HG02678 (cell line): Measurements from ENCODE around the gene TNFRSF25.

Source experiments
- ATAC-seq: cut with Tn5 transposase; IDR thresholded peaks from one replicate; pipeline ENCODE4 v1.9.1; 2021; ENCODE audit warnings: mild to moderate bottlenecking, moderate library complexity; ENCODE audit not compliant: unreplicated experiment

TNFRSF25 gene

DNA sequence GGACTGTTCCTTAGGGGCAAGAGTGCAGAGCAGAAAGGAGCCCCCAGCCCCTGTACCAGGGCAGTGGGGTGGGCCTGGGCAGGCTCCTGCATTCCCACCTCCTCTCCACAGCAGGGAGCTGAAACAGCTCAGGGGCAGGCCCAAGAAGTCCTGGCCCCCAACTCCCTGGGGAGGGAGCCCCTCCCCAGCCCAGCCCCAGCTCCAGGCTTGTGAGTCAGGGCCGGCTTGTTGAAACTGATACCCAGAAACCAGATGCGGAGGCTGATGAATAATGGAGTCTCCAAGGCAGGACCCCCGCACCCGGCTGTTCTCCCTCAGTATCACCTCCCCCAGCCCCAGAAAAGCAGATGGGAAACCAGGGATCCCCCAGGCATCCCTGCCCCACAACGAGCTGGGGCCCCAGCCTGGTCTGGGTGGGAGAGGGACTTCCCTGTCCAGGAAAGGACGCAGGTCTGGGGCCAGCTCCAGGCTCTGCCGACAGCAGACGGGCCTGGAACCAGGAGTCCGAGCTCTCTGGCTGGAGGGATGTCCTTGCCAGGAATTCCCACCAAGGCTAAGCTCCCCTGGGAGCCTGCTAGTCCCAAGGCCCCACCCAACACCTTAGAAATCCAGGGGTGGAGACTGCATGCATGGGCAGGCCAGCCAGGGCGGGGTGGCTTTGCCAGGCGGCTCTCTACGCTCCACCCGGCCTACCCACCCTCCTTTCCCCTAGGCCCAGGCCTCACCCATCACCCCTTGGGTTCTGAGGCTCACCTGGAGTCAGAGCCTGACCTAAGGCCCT is 22.8 kb upstream of the TNFRSF25 start:
- no peak for ATAC-seq

- no peak for ATAC-seq
These were observed 22.0 kb upstream of the TNFRSF25 start for GRCh38 chr1:6487804-6488484.

DNA sequence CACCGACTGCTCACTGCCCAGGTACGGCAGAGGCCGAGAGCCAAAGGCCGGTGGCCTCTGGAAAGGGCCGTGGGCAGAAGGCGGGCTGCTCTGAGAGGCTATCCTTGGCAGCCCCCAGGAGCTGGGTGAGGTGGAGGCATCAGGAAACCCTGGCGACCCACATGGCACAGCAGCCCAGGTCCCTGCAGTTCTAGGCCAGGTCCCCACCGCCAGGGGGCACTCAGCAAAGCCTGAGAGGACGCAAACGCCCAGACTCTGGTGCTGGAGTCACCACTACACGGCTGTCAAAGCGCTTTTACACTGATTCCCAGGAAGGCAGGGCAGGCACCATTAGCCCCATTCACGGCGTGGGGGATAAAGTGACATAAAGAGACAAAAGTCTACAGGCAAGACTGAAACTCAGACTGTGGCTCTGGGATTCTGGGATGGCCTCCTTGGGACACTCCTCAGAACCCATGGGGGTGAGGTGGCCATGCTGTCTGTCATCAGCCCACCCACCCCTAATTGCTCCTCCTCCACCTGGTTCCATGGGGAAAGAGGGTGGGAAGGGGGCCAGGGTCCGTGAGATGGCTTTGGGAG is 20.5 kb upstream of the TNFRSF25 start:
- ATAC-seq: peak; percentile 47

- no peak for ATAC-seq
These were observed 19.5 kb upstream of the TNFRSF25 start for GRCh38 chr1:6485168-6486101.

DNA sequence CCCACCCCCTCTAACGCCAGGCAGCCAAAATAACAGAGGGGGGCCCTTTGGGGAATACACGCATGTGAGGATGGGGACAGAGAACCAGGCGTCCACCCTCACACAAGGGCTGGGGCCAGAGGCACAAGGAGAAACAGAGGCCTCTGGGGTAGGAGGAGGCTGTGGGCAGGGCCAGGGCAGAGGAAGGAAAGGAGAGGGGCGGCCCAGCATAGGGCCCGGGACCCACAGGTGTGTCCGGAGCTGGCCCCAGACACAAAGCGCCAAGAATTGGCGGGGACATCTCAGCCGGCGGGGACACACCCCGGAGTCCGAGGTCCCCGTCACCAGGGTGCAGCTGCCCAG is 18.8 kb upstream of the TNFRSF25 start:
- ATAC-seq: no peak

DNA sequence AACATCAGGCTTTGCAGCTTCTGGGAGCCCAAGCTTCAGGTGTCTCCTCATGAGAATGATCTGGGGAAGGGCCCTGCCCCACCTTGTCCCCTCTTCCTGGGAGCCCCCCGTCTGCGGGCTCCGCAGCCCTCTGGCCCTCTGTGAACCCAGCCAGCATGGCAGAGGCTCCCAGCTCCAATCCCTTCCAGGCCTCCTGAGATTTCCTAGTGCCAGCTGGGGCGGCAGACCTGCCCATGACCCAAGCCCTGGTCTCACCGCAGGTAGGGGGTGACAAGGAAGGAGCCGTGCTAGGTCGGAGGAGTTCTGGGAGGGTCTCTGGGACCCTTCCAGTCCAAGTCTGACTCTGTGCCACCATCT is 17.8 kb upstream of the TNFRSF25 start:
- no peak for ATAC-seq

DNA sequence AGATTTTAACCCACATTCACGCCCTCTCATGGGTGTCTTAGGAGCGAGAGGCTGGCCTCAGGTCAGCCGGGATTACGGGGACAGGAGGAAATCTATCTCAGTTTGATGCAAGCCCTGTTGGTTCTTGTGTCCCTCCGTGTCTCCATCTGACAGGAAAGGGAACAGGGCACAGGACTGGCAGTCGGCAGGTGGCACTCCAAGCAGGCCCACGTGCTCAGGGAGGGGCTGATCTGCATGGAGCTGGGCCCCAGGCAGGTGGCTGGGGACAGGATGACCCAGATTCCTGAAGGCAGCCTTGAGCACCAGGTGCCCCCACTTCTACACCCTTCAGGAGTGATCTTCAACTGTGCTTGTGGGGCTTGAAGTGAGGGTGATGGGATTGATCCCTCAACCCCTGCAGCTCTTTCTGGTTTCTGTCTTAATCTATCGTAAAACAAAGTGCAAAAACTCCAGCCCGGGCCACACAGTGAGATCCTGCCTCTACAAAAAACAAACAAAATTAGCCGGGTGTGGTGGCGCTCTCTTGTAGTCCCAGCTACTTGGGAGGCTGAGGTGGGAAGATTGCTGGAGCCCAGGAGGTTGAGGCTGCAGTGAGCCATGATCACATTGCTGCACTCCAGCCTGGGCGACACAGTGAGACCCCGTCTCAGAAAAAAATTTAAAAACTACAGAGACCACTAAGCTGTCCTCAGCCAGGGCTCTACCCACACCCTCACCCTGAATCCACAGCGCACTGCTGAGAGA is 17.2 kb upstream of the TNFRSF25 start:
- no peak for ATAC-seq

- no peak for ATAC-seq
These were observed 15.8 kb upstream of the TNFRSF25 start for GRCh38 chr1:6481820-6482219.

DNA sequence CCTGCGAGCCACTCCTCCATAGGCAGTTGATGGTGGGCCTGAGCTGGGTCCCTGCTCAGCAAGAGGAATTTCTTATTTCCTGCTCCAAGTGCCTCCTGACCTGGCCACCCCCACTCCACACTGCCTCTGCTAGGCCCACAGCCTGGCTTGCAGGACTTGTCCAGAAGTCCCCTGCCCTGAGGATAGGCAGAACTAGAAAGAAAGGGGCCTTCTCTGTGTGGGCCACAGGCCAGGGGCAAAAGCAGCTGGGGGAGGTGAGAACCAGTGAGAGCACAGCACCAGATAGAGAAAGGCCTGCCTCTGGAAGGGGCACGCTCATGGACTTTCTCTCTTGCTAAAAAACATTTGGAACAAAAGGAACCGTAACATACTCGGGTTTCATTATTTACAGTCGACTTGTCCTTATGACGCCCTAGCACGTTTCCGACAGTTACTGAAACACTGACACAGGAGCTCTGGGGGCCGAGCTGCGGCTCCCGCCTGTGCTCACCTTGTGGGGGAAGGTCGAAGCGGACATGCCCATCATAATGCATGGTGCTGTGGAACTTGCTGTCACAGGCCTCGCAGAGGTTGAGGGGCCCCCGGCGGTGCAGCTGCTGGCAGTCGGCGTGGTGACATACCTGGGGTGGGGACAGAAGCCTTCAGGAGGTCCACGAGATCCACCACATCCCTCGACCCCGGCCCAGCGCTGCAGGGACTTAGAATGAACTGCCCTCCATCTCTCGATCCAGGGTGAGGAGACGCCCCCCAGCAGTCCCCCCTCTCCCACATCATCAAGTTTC is 11.3 kb upstream of the TNFRSF25 start:
- ATAC-seq: no peak

DNA sequence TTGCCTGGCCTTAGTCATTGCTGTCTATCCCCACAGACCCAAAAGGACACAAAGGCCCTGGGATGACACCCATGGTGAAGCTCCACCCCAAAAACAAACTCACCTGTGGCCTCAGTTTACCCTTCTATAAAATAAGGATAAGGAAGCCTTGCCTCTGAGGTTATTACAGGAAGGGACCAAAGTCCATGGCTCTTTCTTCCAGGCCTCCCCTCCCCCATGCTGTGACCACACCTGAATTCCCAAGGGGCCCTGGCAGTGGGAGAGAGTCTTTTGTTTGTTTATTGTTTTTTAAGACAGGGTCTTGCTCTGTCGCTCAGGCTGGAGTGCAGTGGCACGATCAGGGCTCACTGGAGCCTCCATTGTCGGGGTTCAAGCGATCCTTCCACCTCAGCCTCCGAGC is 10.5 kb upstream of the TNFRSF25 start:
- no peak for ATAC-seq

DNA sequence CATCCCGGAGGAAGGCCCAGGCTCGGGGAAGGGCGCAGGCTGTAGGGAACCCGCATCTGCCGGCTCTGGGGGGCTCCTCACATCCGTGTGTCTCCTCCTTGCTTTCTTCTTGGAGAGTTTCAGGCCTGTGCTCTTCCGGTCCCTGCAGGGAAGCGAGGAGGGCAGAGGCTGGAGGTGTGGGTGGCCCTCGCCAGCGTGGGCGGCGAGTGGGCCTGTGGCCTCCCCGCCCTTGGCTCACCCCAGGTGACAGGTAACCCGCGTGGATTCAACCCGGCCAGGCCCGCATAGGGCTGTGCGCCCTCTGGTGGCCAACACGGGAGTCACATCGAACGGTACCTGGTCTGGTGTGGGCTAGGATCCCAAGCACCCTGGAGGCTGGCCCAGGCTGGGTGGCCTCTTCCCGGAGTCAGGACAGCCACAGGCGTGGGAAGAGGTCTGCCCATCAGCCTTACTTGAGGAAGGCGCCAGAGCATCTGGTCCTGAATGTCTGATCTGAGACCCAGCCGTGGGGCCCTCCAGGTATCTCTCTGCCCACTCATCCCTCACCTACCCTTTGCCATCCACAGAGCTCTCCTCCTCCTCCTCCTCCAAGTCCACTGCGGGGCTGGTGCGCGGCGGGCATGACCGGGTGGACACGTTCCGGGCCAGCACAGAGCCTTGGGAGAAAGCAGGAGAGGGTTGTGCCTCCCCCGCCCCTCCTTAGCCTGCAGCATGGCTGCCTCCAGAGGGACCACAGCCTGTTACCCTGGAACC is 9.6 kb upstream of the TNFRSF25 start:
- no peak for ATAC-seq

DNA sequence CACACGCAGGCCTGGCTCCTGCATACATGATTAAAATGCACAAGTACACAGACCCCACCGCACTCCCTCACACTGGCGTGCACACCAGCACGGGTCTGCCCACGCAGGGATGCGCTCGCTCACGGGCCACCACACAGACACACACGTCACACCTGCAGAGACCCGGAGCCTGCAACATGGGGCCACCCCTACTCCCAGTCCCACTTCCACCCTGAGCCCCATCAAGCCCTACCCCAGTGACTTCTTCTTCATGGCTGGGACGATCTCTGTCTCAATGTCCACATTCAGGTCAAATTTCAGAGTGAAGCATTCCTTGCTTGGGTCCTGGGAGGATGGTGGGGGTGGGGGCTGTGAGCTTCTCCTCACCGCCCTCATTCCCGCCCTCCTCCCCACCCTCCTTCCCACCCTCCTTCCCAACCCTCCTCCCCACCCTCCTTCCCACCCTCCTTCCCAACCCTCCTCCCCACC is 8.9 kb upstream of the TNFRSF25 start:
- no peak for ATAC-seq

- no peak for ATAC-seq
These were observed 8.2 kb upstream of the TNFRSF25 start for GRCh38 chr1:6473974-6474814.

DNA sequence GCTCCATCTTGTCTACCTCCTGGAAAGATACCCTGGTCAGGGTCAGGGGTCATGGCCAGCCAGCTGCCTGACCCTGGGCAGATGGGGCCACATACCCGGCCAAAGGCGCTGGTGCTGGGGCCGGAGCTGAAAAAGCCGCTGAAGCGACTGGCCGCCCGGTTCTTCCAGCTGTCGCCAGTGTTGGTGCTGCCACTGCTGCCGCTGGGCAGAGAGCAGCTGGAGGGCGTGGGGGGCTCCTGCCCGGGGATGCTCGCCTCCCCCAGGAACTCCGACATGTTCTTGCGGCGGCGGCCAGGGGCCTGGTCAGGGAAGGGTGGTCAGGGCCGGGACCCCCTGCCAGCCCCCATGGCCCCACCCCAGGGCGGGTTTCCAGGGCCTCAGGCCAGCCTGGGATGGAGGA is 7.2 kb upstream of the TNFRSF25 start:
- ATAC-seq: no peak

- ATAC-seq: no peak
These were observed 6.4 kb upstream of the TNFRSF25 start for GRCh38 chr1:6472391-6472790.

DNA sequence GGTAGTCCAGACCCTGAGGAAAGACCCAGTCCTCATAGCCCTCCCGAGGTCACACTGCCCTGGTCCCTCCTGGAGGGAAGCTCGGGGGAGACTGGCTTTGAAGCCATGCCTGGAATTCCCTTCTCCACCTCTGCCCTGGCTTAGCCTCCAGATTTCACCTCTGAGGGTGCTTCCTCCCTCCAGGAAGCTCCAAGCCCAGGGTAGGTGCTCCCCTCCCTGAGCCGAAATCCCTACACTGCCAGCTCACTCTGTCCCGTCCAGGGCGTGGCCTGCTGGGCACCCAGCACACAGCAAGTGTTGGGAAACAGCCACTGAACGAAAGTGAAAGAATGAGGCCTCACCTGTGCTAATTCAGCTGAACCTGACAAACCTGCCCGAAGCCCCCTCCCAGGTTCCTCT is 6.0 kb upstream of the TNFRSF25 start:
- no peak for ATAC-seq

GRCh38 chr1:6471086-6471969 is 5.4 kb upstream of the TNFRSF25 start:
- no peak for ATAC-seq
